HCT116 (cell line): ENCODE measurements around the gene C4BPB. TPM values are rescaled to one million over a fixed set of nuclear protein-coding genes. Genes with fewer than 3 reads are reported as not detected.

Experiments used
- ATAC-seq: fragments of 200-7000 bp; cut with Tn5 transposase; 2 replicates; pipeline ENCODE4 v1.9.1; 2020; ENCODE audit warnings: mild to moderate bottlenecking, moderate library complexity
- BruUV-seq: library from RNA; stranded (reverse); fragments of 400-500 nt; replicated peaks from 2 replicates; lab custom pipeline; 2021; lab: Mats Ljungman, UMichigan
- CTCF ChIA-PET: fragments of 300-600 bp; sonication (Branson Sonifier 250); formaldehyde crosslinking; loops from one replicate; lab custom pipeline; 2021; ENCODE audit warnings: antibody characterized with exemption; lab: Charles Lee
- POLR2A ChIA-PET: fragments of 300-600, 350-600 bp; sonication (Branson Sonifier 250); formaldehyde crosslinking; loops from one replicate; lab custom pipeline; 2021; ENCODE audit warnings: antibody characterized with exemption; lab: Charles Lee
- RAD21 ChIA-PET, 2 experiments: fragments of 300-600 bp; sonication (Branson Sonifier 250); formaldehyde crosslinking; loops; one replicate each; lab custom pipeline; 2023; ENCODE audit warnings: low total read pairs in 2 of 2; ENCODE audit not compliant: uncharacterized antibody in 2 of 2, unreplicated experiment in 2 of 2, low non-redundant PET in 1 of 2; lab: Charles Lee
- DNase-seq: peaks from one replicate; pipeline ENCODE4 v3.0.0-alpha.2; 2010; ENCODE audit warnings: low read depth, low spot score
- H2AFZ ChIP-seq: fragments of 200-600 bp; shearing (Covaris generic), sonication (generic); 2 replicates; pipeline ENCODE4 v1.6.1; 2017; ENCODE audit warnings: low read depth, mixed run types, mixed read lengths, antibody characterized with exemption, low read length; ENCODE audit not compliant: poor library complexity, severe bottlenecking
- H3K27ac ChIP-seq: 2 replicates; pipeline ENCODE4 v1.5.1; 2012; ENCODE audit warnings: low read depth, low read length
- H3K27me3 ChIP-seq: fragments of 200-600 bp; sonication (generic); 2 replicates; pipeline ENCODE4 v1.6.1; 2016; ENCODE audit warnings: mixed run types, low read length, mixed read lengths; ENCODE audit not compliant: insufficient read depth
- H3K36me3 ChIP-seq, 2 experiments: fragments of 200-500 bp in 1 of 2; fragments of 200-600 bp in 1 of 2; sonication (Bioruptor generic) in 1 of 2; sonication (generic) in 1 of 2; 2 replicates each; pipeline versions ENCODE4 v1.5.1 to v1.6.1; 2014 to 2016; ENCODE audit warnings: low read length in 2 of 2, inconsistent platforms in 1 of 2, mixed read lengths in 1 of 2, mixed run types in 1 of 2; ENCODE audit not compliant: insufficient read depth in 2 of 2, control insufficient read depth in 1 of 2
- H3K4me1 ChIP-seq, 2 experiments: fragments of 200-600 bp in 1 of 2; sonication (generic) in 1 of 2; 2 replicates each; pipeline versions ENCODE4 v1.5.1 to v1.6.1; 2012 to 2017; ENCODE audit warnings: low read length in 2 of 2, inconsistent platforms in 1 of 2, mild to moderate bottlenecking in 1 of 2, mixed read lengths in 1 of 2, mixed run types in 1 of 2, moderate library complexity in 1 of 2; ENCODE audit not compliant: insufficient read depth in 2 of 2, control insufficient read depth in 1 of 2
- H3K4me2 ChIP-seq: fragments of 200-600 bp; sonication (generic); 2 replicates; pipeline ENCODE4 v1.6.1; 2017; ENCODE audit warnings: mixed run types, low read length, mixed read lengths
- H3K4me3 ChIP-seq, 2 experiments: fragments of 200-600 bp in 1 of 2; sonication (generic) in 1 of 2; replicated peaks in 1 of 2; 2 replicates each; pipeline ENCODE4 v1.5.1; 2011 to 2016; ENCODE audit warnings: low read length in 2 of 2, control low read depth in 1 of 2, low read depth in 1 of 2, mild to moderate bottlenecking in 1 of 2, mixed read lengths in 1 of 2, mixed run types in 1 of 2
- H3K79me2 ChIP-seq: fragments of 200-600 bp; sonication (generic); 2 replicates; pipeline ENCODE4 v1.6.1; 2017; ENCODE audit warnings: mild to moderate bottlenecking, mixed run types, low read length, moderate library complexity, mixed read lengths; ENCODE audit not compliant: insufficient read depth
- H3K9ac ChIP-seq: fragments of 200-600 bp; sonication (generic); 2 replicates; pipeline ENCODE4 v1.6.1; 2016; ENCODE audit warnings: low read length, mixed read lengths
- H3K9me2 ChIP-seq: fragments of 200-600 bp; sonication (generic), shearing (Covaris generic); 2 replicates; pipeline ENCODE4 v1.6.1; 2017; ENCODE audit warnings: mixed run types, mild to moderate bottlenecking, moderate library complexity; ENCODE audit not compliant: insufficient read depth
- H3K9me3 ChIP-seq, 2 experiments: fragments of 200-500 bp in 1 of 2; fragments of 200-600 bp in 1 of 2; sonication (Bioruptor generic) in 1 of 2; sonication (generic) in 1 of 2; 2 replicates each; pipeline ENCODE4 v1.6.1; 2014 to 2017; ENCODE audit warnings: low read length in 2 of 2, mixed read lengths in 2 of 2, inconsistent platforms in 1 of 2, low read depth in 1 of 2, mild to moderate bottlenecking in 1 of 2, mixed run types in 1 of 2, moderate library complexity in 1 of 2; ENCODE audit not compliant: control insufficient read depth in 1 of 2, insufficient read depth in 1 of 2
- H4K20me1 ChIP-seq: fragments of 200-600 bp; sonication (generic), shearing (Covaris generic); 2 replicates; pipeline ENCODE4 v1.6.1; 2017; ENCODE audit warnings: mixed run types, mild to moderate bottlenecking, moderate library complexity; ENCODE audit not compliant: insufficient read depth
- CBX3 ChIP-seq: IDR thresholded peaks from 2 replicates; pipeline ENCODE4 v1.6.1; 2012; ENCODE audit warnings: low read depth
- CTCF ChIP-seq, 3 experiments: fragments of 200-600 bp in 1 of 3; sonication (generic) in 1 of 3; IDR thresholded peaks in 2 of 3; conservative IDR thresholded peaks in 1 of 3; 2 replicates each; pipeline ENCODE4 v1.5.1; 2012 to 2017; ENCODE audit warnings: low read depth in 2 of 3, low read length in 2 of 3, antibody characterized with exemption in 1 of 3, borderline replicate concordance in 1 of 3, control low read depth in 1 of 3, mild to moderate bottlenecking in 1 of 3, mixed read lengths in 1 of 3, mixed run types in 1 of 3, moderate library complexity in 1 of 3; ENCODE audit not compliant: insufficient read depth in 1 of 3
- ELF1 ChIP-seq: IDR thresholded peaks from 2 replicates; pipeline ENCODE4 v1.6.1; 2012; ENCODE audit warnings: low read depth, borderline replicate concordance
- EZH2 ChIP-seq: fragments of 200-600 bp; sonication (generic); IDR thresholded peaks from 2 replicates; pipeline ENCODE4 v1.6.1; 2017; ENCODE audit warnings: antibody characterized with exemption, mixed run types
- FOSL1 ChIP-seq: IDR thresholded peaks from 2 replicates; pipeline ENCODE4 v1.6.1; 2012; ENCODE audit warnings: low read depth
- JUND ChIP-seq: IDR thresholded peaks from 2 replicates; pipeline ENCODE4 v1.6.1; 2012
- MAX ChIP-seq: IDR thresholded peaks from 2 replicates; pipeline ENCODE4 v1.6.1; 2012
- POLR2A ChIP-seq: IDR thresholded peaks from 2 replicates; pipeline ENCODE4 v1.7.0; 2011; ENCODE audit warnings: borderline replicate concordance; ENCODE audit not compliant: insufficient read depth, insufficient read length; ENCODE audit errors: extremely low read depth
- RAD21 ChIP-seq: IDR thresholded peaks from 2 replicates; pipeline ENCODE4 v1.6.1; 2012; ENCODE audit warnings: low read depth, mild to moderate bottlenecking
- SIN3A ChIP-seq: IDR thresholded peaks from 2 replicates; pipeline ENCODE4 v1.6.1; 2012; ENCODE audit warnings: low read depth
- SP1 ChIP-seq: IDR thresholded peaks from 2 replicates; pipeline ENCODE4 v1.6.1; 2012; ENCODE audit warnings: low read depth
- SRF ChIP-seq: IDR thresholded peaks from 2 replicates; pipeline ENCODE4 v1.6.1; 2012; ENCODE audit warnings: low read depth
- TCF7L2 ChIP-seq: IDR thresholded peaks from 2 replicates; pipeline ENCODE4 v1.7.0; 2011; ENCODE audit warnings: borderline replicate concordance, inconsistent platforms; ENCODE audit not compliant: insufficient read depth, insufficient read length; ENCODE audit errors: extremely low read depth
- YY1 ChIP-seq: IDR thresholded peaks from 2 replicates; pipeline ENCODE4 v1.6.1; 2011; ENCODE audit warnings: low read length, low read depth, moderate library complexity, mild to moderate bottlenecking; ENCODE audit not compliant: insufficient replicate concordance; ENCODE audit errors: extremely low read depth
- ZFX ChIP-seq: fragments of 450-650 bp; IDR thresholded peaks from 2 replicates; pipeline ENCODE4 v1.6.1; 2017
- ZNF274 ChIP-seq: fragments of 200-500 bp; sonication (Bioruptor generic); IDR thresholded peaks from 2 replicates; pipeline ENCODE4 v1.6.1; 2014; ENCODE audit warnings: mild to moderate bottlenecking, low read depth, low read length, inconsistent platforms
- intact Hi-C: fragments of 100-400 bp; cut with micrococcal nuclease; formaldehyde crosslinking; loops from 2 replicates; pipeline ENCODE4 v1.10.0; 2022
- total RNA-seq: library from RNA; stranded (reverse); gene quantifications from one replicate; pipeline ENCODE4 v1.2.1, GENCODE V29; 2021; ENCODE audit not compliant: unreplicated experiment

Gene C4BPB
- total RNA-seq, 1 experiment from 2014 or later = not detected

- no peaks in the 10 kb centered on the region for H3K27me3 ChIP-seq
- no peak overlapping the region for H2AFZ ChIP-seq
- H3K4me1 ChIP-seq = no peaks in the 10 kb centered on the region
- no peak overlapping the region for H3K4me2 ChIP-seq
- ATAC-seq (peak; percentile 71), DNase-seq (no peak)
- BruUV-seq = no TSS peak
- CTCF ChIA-PET = interaction anchor here (1.5 kb wide), 1 partner anchor 314 kb away, joined by 4 read pairs; no protein-coding TSS in a partner anchor
- no peaks in the 10 kb centered on the region for H3K36me3 ChIP-seq
- TF ChIP-seq EZH2 = no peak
- TF ChIP-seq CTCF (IDR thresholded peaks at IDR 0.05 in 2 of 3, conservative IDR thresholded peaks at IDR 0.05 in 1 of 3; ENCODE audit: borderline replicate concordance in 1 of 3, insufficient read depth in 1 of 3, low read depth in 2 of 3, low read length in 2 of 3) = 0 out of 6 replicates have a peak, but pooled peaks of 1 of the 3 experiments have one; percentile 22
- RAD21 ChIA-PET = no interaction called here
- no peaks in the 10 kb centered on the region for H4K20me1 ChIP-seq
- no peak overlapping the region for H3K4me3 ChIP-seq
- no peaks in the 10 kb centered on the region for H3K9me3 ChIP-seq
- H3K9me2 ChIP-seq = no peaks in the 10 kb centered on the region; the same call in 1 of the 2 replicates
- no peaks in the 10 kb centered on the region for H3K79me2 ChIP-seq
- POLR2A ChIA-PET = no interaction called here
- H3K9ac ChIP-seq = no peak overlapping the region
- H3K27ac ChIP-seq = no peak overlapping the region
- intact Hi-C loops = no loop called here
Observed at GRCh38 chr1:207091200-207091908, 2.7 kb downstream of the C4BPB start.

GRCh38 chr1:207093944-207094343 lies 5.3 kb downstream of the C4BPB start:
- Histone ChIP-seq H2AFZ (no peak overlapping the region), H3K36me3 (no peaks in the 10 kb centered on the region), H3K4me1 (no peaks in the 10 kb centered on the region), H3K9me3 (no peaks in the 10 kb centered on the region; a peak in 1 of 4 replicates), H3K9me2 (no peaks in the 10 kb centered on the region; the same call in 1 of the 2 replicates), H3K27ac (no peak overlapping the region), H3K4me2 (no peak overlapping the region), H3K9ac (no peak overlapping the region), H3K27me3 (no peaks in the 10 kb centered on the region), H4K20me1 (no peaks in the 10 kb centered on the region), H3K79me2 (no peaks in the 10 kb centered on the region), H3K4me3 (no peak overlapping the region)
- intact Hi-C loops = no loop called here
- DNase-seq = no peak
- POLR2A ChIA-PET = no interaction called here
- no TSS peak for BruUV-seq
- RAD21 ChIA-PET = no interaction called here
- ATAC-seq = no peak
- CTCF ChIA-PET = interaction anchor here (0.8 kb wide), 1 partner anchor 11 kb away, joined by 3 read pairs; no protein-coding TSS in a partner anchor
- TF ChIP-seq JUND = no peak
- no peak for TF ChIP-seq SRF
- TF ChIP-seq SIN3A = no peak
- TF ChIP-seq RAD21 = no peak
- TF ChIP-seq SP1 = no peak
- TF ChIP-seq CBX3 = no peak
- TF ChIP-seq YY1 = no peak
- no peak for TF ChIP-seq ZNF274
- no peak for TF ChIP-seq FOSL1
- TF ChIP-seq ZFX = no peak
- no peak for TF ChIP-seq POLR2A
- no peak for TF ChIP-seq MAX
- TF ChIP-seq ELF1 = no peak
- no peak for TF ChIP-seq EZH2
- no peak for TF ChIP-seq TCF7L2
- TF ChIP-seq CTCF (IDR thresholded peaks at IDR 0.05 in 2 of 3, conservative IDR thresholded peaks at IDR 0.05 in 1 of 3; ENCODE audit: borderline replicate concordance in 1 of 3, insufficient read depth in 1 of 3, low read depth in 2 of 3, low read length in 2 of 3) = no peak
